Hepatic stellate cell (primary cell): ENCODE results near the gene DEPP1.

Source experiments
- DNase-seq: peaks from one replicate; pipeline ENCODE4 v3.0.0; 2011; ENCODE audit warnings: low spot score

Gene DEPP1

DNA sequence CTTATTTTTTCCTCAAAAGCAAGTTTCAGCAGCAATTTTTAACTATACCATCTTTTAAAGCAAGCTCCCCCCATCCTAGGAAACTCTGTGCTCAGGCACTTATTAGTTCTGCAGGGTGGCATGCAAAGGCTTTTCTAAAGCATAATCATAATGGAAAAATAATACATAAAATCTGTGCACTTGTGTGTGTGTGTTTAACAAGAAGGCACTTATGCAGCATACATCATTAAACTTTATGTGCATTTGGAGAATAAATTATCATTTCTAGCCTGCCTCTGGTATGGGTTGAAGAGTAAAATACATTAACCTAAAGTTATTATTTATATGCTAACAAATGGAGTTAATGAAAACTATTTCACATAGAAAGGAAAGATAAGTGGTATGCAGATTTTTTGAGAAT, 24.6 kb downstream of the DEPP1 start:
- DNase-seq, result no peak

DNA sequence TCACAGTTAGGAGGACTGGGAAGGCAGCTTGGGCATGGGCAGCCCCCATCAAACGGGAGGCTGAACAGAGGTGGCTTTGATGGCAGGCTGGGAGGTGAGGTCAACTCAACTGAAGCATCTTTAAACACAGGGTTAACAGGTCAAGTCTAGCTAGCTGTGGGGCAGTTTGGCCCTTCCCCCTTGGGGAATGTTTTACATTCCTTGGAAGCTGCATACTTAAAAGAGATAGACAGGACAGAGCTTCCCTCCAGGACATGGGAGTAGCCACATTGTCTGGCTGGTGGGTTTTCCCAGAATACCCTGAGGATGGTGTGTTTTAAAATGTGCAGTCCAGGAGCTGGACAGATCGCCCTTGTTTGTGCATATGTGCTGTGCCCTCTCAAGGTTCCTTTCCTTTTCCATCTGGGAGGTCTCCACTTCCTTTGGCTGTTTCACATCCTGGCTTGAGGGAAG, 25.8 kb downstream of the DEPP1 start:
- no peak for DNase-seq

DNA sequence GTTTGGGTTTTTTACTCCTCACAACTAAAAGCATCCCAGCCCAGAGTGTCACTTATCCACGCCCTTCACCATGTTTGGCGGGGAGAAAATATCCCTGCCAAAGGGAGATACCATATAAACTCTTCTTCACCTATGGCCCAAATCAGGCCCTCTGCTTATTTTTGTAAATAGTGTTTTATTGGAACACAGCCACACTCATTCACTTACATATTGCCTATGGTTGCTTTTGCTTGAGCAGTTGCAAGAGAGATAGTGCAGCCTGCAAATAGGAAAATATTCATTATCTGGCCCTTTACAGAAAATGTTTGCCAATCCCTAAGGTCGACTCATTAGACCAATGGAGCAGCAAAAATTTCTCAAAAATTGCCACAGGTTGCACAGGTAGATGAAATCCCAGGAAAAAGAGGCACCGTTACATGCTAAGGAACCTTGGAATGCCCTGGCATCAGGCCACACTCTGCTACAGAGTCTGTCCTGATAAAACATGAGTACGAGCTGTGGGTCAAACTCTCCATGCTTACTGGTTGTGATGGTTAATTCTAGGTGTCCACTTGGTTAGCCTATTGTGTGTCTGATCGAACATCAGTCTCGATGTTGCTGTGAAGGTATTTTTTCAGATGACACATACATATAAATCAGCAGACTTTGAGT, 26.9 kb downstream of the DEPP1 start:
- no peak for DNase-seq

DNA sequence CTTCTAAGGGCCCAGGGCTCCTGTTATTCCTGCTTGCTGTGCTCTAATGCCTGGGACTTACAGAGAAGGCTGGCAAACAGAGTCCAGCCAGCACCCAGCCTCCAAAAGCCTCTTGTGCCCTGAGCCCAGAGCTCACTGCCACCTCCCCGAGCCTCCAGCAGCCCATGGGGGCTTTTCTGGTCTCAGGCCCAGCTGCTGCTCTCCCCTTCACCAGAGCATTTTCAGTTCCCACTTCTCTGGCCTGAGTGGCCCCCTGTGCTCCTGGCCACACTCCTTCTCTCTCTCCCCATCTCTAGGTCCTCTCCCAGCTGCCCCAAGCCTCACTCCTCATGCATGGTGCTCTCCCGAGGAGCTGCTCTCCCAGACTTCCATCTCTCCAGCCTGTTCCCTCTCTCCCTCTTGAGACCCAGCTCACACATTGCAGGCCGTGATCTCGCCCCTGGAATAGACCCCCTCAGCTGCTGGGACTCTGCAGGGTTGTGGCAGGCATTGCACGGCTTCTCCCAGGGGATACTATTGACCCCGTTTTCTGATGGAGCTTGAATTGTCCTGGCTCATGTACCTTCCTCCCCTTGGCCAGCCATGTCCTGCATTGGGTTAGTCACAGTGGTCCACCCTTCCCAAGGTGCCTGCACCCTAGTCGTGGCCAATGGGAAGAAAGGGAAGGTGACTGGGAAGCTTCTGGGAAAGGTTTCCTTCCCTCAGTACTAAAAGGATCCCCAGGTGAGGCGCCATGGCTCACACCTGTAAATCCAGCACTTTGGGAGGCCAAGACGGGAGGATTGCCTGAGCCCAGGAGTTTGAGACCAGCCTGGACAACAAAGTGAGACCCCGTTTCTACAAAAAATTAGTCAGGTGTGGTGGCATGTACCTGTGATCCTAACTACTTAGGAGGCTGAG, 28.0 kb downstream of the DEPP1 start:
- DNase-seq, result no peak

DNA sequence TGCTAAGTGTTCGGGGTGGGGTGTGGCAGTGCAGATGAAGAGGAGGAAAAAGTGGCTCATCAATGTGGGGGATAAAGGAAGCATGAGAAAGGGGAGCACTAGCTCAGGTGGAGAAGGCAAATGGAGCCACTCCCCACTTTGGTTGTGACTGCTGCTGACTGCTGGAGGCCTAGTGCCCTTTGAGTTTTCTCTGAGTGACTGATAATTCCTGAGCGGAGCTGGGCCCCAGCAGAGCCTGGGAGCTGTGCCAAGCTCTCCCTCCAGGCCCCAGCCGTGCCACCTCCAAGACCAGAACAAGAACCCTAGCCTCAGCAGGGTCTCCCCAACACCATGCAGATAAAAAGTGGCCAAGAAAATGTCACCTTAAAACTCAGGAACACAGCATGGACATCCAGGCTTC, 28.7 kb downstream of the DEPP1 start:
- DNase-seq, result no peak

DNA sequence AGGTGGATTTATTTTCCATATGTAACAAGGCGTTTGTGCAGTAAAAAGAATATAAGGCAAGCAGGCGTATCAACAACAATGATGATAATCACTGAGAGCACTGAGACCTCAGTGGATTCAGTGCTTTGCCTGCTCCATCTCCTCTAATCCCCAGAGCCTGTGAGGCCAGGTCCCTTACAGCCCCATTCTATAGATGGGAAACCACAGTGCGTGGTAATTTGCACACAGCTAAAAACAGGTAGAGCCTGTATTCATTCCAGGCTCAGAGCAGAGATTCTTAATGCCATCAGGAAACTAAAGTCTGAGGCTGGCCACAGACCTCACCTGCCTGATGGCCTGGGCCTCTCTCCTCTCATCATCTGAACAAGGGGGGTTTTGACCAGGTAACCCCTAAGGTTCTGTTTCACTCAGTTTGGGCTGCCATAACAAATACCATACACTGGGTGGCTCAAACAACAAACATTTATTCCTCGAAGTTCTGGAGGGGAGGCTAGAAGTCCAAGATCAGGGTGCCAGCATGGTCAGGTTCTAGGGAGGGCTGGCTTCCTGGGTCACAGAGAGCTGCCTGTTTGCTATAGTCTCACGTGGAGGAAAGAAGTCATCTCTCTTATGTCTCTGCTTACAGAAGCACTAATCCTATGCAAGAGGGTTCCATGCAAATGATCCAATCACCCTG, 29.3 kb downstream of the DEPP1 start:
- no peak for DNase-seq

DNA sequence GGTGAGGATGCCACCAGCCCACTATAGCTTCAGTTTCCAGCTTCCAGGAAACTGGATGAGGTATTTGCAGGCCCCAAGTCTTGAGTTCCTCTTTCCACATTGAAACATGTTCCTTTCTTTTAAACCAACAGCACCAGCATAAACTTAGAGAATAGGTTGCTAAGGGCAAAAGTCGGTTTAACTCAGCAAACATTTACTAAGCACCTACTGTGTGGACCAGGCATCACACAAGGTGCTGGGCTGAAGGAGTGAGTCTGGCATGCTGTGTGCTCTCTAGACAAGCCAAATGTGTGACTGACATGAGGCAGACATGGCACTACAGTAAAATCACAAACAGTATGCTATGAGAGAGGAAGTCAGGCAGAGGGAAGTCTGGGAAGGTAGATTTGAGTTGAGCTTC, 30.0 kb downstream of the DEPP1 start:
- DNase-seq, result no peak

DNA sequence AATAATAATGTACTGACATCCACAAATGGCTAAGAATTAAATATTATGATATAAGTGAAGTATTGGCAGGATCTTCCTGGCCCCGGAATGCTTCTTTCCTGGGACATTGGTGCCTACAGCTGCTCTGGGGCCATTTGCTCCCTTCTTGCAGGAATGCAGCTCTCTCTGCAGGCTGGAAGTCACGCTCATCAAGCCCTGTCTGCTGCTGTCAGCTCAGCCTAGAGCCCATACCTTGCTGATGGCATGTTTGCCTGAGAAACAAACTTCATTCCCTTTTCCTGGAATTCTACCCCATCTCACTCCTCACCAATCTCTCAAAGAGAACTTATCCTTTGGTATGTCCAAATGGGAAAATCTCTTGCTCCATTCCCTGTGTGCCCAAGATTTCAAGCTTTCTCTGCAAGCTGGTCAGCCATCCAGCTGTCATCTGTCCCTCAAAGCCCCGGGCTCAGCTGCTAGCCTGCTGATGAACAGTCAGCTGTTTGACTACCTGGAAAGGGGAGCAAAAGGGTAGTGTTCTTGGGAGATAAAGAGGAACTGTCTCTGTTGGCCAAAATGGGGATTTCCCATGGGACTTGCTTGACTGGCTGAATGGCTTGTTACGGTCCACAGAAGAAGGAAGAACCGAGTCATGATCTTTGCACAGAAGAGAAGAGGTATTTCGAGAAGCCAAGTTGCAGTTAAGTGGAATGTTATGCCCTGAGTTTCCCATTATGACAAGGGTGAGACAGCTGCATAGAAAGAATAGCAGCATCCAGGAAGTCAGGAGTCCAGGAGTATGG, 31.0 kb downstream of the DEPP1 start:
- no peak for DNase-seq

DNA sequence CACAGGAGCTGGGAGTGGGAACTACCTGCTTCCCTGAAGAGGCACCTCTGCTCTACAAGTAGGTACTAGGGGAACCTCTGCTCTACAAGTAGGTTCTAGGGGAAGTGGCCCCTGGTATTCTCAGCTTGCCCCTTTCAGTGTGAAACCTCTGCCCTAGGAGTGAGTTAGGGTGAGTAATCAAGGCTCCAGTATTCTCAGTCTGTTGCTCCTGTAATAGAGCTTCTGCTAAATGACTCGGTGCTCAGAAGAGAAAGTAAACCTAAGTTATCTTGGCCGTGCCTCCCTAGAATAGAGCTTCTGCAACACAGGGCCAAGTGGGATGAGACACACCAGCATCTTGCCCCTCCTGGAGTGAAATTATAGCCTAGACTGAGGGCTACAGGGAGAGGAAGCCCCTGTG, 32.4 kb downstream of the DEPP1 start:
- DNase-seq, result no peak

DNA sequence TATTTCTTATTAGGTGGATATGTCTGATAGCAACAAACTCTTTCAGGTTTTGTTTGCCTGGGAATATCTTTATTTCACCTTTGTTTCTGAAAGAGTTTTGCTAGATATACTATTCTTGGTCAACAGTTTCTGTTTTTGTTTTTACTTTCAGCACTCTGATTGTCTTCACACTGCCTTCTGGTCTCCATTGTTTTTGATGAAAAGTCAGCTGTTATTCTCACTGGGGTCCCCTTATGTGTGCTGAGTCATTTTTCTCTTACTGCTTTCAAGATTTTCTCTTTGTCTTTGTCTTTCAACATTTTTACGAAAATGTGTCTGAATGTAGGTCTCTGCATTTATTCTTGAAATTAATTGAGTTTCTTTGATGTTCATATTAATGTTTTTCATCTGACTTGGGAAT, 34.3 kb downstream of the DEPP1 start:
- DNase-seq, result no peak

DNA sequence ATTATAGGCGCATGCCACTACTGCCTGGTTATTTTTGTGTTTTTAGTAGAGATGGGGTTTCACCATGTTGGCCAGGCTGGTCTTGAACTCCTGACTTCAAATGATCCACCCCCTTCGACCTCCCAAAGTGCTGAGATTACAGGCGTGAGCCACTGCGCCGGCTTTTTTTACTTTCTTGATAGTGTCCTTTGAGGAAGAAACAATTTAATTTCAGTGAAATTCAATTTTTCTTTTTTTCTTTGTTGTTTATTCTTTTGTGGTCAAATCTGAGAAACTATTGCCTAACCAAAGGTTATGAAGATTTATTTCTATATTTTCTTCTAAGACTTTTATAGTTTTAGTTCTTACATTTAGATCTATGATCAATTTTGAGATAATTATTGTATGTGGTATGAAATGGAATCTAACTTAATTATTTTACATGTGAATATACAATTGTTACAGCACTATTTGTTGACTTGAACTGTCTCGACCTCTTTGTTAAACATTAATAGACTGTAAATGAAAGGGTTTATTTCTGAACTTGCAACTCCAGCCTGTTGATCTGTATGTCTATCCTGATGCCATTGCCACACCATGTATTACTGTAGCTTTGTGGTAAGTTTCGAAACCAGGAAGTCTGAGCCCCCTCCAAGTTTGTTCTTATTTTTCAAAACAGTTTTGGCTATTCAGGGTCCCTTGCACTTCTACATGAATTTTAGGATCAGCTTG, 38.8 kb downstream of the DEPP1 start:
- DNase-seq, result no peak

DNA sequence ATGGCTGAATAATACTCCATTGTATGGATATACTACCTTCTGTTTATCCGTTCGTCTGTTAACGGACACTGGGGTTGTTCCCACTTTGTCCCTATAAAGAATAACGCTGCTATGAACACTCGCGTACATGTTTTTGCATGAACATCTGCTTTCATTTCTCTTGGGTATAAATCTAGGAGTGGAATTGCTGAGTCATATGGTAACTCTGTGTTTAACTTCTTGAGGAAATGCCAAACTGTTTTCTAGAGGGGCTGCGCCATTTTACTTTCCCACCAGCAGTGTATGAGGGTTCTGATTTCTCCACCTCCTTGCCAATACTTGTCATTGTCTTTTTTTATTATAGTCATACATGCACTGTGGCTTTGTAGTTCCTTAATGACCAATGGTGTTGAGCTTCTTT, 39.7 kb downstream of the DEPP1 start:
- DNase-seq, result no peak

DNA sequence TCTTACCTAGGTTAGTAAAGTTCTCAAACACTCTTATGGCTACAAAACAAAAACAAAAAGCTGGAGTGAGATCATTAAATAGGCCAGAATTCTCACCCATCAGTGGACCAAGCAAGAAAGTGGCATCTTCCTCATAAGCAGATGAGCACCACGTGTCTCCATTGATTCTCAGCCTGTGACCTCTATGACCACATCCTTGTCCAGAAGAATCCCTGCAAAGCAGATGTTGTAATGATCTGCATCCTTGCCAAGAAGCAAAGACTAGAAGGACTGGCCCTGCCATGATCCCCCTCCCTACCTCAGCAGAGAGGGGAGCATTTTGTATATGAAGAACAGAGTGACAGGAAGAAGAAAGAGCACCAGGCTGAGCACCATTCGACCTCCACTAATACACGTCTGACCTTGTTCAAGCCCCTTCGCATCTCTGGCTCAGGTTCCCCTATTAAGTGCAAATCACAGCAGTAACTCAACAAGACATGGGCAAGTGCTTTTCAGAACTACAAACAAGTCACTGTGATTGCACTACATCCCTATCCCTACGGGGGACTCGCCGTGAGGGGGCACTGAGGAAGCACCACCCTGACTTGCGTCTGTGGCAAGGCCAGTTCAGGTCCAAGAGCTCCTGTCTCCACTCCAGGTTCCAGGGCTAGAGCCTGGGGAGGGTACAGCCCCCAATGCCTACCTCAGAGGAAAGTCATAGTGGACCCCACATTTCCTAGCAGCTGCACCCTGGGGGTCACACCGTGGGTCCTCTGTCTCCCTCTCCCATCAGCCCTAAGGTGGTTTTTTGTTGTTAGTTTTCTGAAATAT, 41.2 kb downstream of the DEPP1 start:
- DNase-seq, result no peak

DNA sequence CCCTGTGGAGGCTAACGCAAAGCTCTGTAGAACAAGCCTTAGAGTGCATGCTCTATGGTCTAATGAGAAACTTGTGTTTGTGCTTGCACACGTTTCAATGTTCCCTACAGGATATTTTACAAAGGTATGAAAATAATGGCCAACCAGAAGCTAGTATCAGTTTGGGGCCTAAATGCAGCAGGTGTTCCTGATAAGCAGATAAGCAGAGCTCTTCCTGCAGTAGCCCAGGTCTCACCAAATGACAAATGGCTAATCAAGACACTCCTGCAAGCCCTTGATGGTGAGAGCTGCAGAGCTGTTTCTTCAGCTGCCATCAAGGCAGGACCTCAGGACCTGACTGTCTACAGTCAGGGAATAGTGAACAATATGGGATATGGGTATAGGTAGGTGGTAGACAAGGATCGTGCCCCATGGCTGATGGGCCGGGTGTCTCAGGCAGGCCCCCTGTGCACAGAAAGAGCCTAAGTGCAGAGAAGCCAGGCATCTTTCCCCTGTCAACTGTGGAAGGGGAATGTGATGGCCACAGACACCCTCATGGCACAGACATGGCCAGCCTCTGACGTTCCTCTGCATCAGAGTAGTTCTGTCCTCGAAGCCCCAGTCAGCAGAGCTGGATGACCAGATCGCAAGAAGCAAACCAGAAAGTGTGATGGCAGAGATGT, 42.2 kb downstream of the DEPP1 start:
- no peak for DNase-seq

DNA sequence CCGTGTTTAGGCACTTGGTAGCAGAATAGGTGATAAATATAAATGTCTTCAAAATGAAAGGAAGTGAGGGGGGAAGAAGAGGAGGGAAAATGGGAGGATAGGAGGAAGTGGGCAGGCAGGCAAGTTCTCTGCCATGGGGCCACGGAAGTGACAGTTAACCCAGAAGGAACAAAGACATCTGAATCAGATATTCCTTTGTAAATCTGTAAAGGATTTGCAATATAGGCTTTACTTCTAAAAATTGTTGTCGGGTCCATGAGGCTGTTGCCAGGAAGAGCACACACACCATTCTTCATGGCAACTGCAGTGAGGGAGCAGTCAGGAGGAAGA, 42.7 kb downstream of the DEPP1 start:
- no peak for DNase-seq

DNA sequence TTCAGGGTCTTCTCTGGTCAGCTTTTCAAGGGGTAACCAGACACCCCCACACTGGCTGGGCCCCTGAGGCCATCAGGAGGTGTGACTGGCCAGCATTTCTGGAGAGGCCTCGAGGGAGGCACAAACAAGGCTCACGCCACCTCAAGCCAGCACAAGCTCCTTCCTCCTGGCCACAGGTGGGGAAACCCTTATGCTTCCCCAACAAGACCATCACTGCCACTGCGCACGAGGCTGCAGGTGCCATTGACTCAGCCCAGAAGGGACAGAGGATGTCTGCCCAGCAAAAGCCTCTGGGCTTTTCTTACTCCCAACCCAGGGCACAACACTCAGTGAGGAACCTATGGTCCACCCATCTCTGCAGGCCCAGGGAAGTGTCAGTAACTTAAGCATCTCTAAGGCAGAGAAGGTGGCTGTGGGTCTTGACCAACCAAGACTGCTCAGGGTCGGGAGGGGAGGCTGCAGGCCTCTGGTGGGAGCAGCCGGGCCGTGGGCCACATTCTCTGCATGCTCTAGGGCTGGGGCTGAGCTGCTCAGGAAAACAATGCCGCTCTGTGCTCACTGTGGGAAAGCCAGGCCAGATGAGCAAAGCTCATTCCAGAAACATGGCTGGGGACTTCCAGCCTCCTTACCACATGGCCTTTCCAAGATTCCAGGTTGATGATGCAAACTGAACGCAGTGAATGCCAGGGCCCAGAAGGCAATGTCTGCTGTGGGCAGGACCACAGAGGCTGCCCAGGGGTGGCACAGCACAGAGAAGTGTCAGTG, 43.2 kb downstream of the DEPP1 start:
- DNase-seq, result peak; percentile 71

DNA sequence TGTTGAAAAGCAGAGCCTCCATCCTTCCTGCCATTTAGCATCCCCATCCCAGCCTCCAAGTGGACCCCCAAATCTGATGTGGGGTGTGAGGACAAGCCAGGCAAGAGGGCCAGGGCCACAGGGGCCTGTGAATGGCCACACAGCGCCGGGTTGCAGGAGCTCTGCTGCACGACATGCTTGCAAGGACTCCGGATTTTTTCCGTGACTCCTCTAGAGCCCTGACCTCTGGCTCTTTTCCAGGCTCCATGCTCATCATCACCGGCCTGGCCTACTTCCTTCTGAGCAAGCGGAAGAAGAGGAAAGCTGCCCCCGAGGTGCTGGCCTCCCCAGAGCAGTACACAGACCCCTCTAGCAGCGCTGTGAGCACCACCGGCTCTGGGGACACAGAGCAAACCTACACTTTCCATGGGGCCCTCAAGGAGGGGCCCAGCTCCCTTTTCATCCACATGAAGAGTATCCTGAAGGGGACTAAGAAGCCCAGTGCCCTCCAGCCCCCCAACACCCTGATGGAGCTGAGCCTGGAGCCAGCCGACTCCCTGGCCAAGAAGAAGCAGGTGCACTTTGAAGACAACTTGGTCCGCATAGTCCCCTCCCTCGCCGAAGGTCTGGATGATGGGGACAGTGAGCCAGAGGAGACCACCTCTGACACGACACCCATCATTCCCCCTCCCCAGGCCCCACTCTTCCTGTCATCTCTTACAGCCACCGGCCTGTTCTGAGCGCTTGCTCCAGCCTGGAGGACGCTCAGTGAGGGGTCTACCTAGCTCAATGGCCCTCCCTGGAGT, 44.0 kb downstream of the DEPP1 start:
- no peak for DNase-seq

DNA sequence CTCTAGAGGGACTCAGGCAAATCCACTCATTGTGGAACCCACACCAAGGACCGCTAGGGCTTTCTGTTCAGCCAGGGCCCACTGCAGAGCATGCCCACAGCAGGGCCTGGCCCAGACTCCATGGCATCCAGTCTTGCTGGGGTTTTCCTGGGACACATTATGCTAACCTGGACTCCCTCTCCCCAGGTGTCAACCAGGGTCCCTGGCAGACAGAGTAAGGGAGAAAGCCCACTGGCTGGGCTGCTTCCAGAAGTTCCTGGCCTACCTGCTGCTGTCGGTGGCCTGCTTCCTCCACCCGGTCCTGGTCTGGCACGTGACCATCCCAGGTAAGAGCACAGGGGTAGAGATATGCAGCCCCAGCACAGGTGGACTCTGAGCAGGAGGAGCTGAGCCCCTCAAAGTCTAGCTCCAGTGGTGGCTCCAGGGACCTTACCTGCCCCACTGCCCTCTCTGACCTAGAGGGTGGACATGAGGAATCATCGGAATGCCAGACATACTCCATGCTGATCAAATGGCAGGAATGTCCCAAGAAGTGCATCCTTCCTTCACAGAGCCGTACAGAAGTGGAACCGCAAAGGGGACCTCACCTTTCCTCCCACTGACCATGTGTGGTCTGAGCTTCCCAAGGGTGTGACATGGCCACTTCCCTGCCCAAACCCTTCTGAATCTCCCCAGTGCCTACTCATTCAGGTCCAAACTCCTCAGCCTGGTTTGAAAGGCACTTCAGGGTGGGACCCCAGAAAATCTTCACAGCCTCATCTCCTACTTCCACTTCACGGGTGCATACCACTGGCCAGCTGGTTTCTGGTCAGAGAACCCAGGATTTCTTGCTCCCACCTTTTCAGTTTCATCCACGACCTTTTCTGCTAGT, 44.9 kb downstream of the DEPP1 start:
- DNase-seq, result no peak
